Colonic mucosa (tissue), 4 donors: ENCODE results near the gene GNA12. TPM values are rescaled to one million over a fixed set of nuclear protein-coding genes. Genes with fewer than 3 reads are reported as not detected.

Source experiments
- DNase-seq: peaks from one replicate; pipeline ENCODE4 v3.0.0-alpha.2; 2020
- H3K27ac ChIP-seq: fragments of 200-600 bp; one replicate; pipeline ENCODE4 v1.8.0; 2021
- H3K27me3 ChIP-seq: fragments of 200-600 bp; one replicate; pipeline ENCODE4 v1.8.0; 2021
- H3K36me3 ChIP-seq: fragments of 200-600 bp; one replicate; pipeline ENCODE4 v1.8.0; 2021
- H3K4me1 ChIP-seq: fragments of 200-600 bp; one replicate; pipeline ENCODE4 v1.8.0; 2021; ENCODE audit warnings: mild to moderate bottlenecking
- H3K4me3 ChIP-seq: fragments of 200-600 bp; one replicate; pipeline ENCODE4 v1.8.0; 2021
- H3K9ac ChIP-seq, 2 donors: one replicate each; pipeline ENCODE4 v1.7.0; 2013; ENCODE audit warnings: control low read depth in 2 of 2, low read depth in 2 of 2, low read length in 2 of 2
- H3K9me3 ChIP-seq: fragments of 200-600 bp; one replicate; pipeline ENCODE4 v1.8.0; 2021
- CTCF ChIP-seq: fragments of 200-600 bp; IDR thresholded peaks from one replicate; pipeline ENCODE4 v1.8.0; 2022; ENCODE audit warnings: antibody characterized with exemption, mild to moderate bottlenecking
- intact Hi-C: fragments of 100-400 bp; cut with DNase I; formaldehyde crosslinking; loops from one replicate; pipeline ENCODE4 v1.14.1; 2022
- total RNA-seq, 2 donors: library from RNA; stranded (reverse); fragmentation: NEBNext Ultra II Directional in 1 of 2; extraction: Animal tissue kit (Norgen Biotek cat#: 25700) in 1 of 2; gene quantifications; one replicate each; pipeline ENCODE4 v1.2.1, GENCODE V29; 2021
- donor health status: healthy.
- donor health status: DM: no; HTN: no; CAD: no.
- donor health status: DM: no; HTN: no; CAD: no.

The GNA12 gene
- total RNA-seq, 2 donors from 2014 or later: 19.7 to 24.8 TPM

DNA sequence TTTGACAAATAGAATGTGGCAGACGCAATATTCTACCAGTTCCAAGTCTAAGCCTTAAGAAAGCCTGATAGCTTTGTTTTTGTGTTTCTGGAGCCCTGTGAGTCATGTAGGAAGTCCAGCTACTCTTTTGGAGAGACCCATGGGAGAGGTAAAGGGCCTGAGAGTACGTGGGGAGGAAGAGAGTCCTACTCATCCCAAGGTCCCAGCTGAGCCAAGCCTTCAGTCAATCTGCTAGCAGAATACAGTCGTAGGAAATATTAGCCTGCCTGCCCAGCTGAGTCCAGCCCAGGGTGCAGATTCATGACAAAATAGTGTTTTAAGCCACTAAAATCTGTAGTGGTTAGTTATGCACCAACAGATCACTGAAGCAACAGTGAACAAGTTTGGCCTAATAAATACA, 9.0 kb upstream of the GNA12 start:
- H3K9me3 ChIP-seq: no peaks in the 10 kb centered on the region
- TF ChIP-seq CTCF: no peak
- no peaks in the 10 kb centered on the region for H3K27me3 ChIP-seq
- no peak overlapping the region for H3K27ac ChIP-seq
- no peak overlapping the region for H3K4me3 ChIP-seq
- H3K36me3 ChIP-seq: no peaks in the 10 kb centered on the region
- no peaks in the 10 kb centered on the region for H3K4me1 ChIP-seq
- DNase-seq: no peak
- intact Hi-C loops: no loop called here
- H3K9ac ChIP-seq: no peak overlapping the region

- DNase-seq: no peak
- no peak overlapping the region for H3K4me3 ChIP-seq
- H3K27ac ChIP-seq: no peak overlapping the region
- no peaks in the 10 kb centered on the region for H3K4me1 ChIP-seq
- H3K9ac ChIP-seq: no peak overlapping the region
- no peak for TF ChIP-seq CTCF
- intact Hi-C loops: no loop called here
- no peaks in the 10 kb centered on the region for H3K36me3 ChIP-seq
- no peaks in the 10 kb centered on the region for H3K27me3 ChIP-seq
- H3K9me3 ChIP-seq: no peaks in the 10 kb centered on the region
These were observed 7.4 kb upstream of the GNA12 start for GRCh38 chr7:2851497-2851896.

GRCh38 chr7:2849941-2850766, 6.0 kb upstream of the GNA12 start:
- TF ChIP-seq CTCF: no peak
- no peaks in the 10 kb centered on the region for H3K4me1 ChIP-seq
- H3K4me3 ChIP-seq: no peak overlapping the region
- no peak overlapping the region for H3K27ac ChIP-seq
- H3K27me3 ChIP-seq: no peaks in the 10 kb centered on the region
- intact Hi-C loops: no loop called here
- DNase-seq: no peak
- H3K9me3 ChIP-seq: no peaks in the 10 kb centered on the region
- H3K36me3 ChIP-seq: no peaks in the 10 kb centered on the region
- no peak overlapping the region for H3K9ac ChIP-seq

GRCh38 chr7:2845034-2845592, 1.0 kb upstream of the GNA12 start:
- intact Hi-C loops: no loop called here
- no peaks in the 10 kb centered on the region for H3K9me3 ChIP-seq
- no peak for TF ChIP-seq CTCF
- peak overlapping the region in 1 of 2 donors; percentile 59 for H3K9ac ChIP-seq
- no peaks in the 10 kb centered on the region for H3K36me3 ChIP-seq
- H3K27ac ChIP-seq: no peak overlapping the region
- peaks cover 5% of the 10 kb centered on the region for H3K4me1 ChIP-seq
- no peak for DNase-seq
- H3K27me3 ChIP-seq: no peaks in the 10 kb centered on the region
- H3K4me3 ChIP-seq: no peak overlapping the region

- H3K9ac ChIP-seq: peak overlapping the region; percentile 55 to 66
- no peak overlapping the region for H3K27ac ChIP-seq
- H3K36me3 ChIP-seq: no peaks in the 10 kb centered on the region
- intact Hi-C loops: no loop called here
- H3K4me3 ChIP-seq: peak overlapping the region; percentile 58
- no peaks in the 10 kb centered on the region for H3K9me3 ChIP-seq
- no peaks in the 10 kb centered on the region for H3K27me3 ChIP-seq
- TF ChIP-seq CTCF: no peak
- DNase-seq: no peak
- H3K4me1 ChIP-seq: peaks cover 5% of the 10 kb centered on the region
These were observed 376 bp downstream of the GNA12 start for GRCh38 chr7:2843711-2844152.
